Mesodermal cell (in vitro differentiated cells): Measurements from ENCODE around the gene KRT4.

Experiments used
- H3K27ac ChIP-seq: 2 replicates; pipeline ENCODE4 v1.7.0; 2013; ENCODE audit warnings: mild to moderate bottlenecking, low read depth, low read length, moderate library complexity; ENCODE audit not compliant: severe bottlenecking
- H3K36me3 ChIP-seq: 2 replicates; pipeline ENCODE4 v1.7.1; 2013; ENCODE audit warnings: mild to moderate bottlenecking, low read length, moderate library complexity; ENCODE audit not compliant: control insufficient read depth, insufficient read depth
- H3K4me1 ChIP-seq: one replicate; pipeline ENCODE4 v1.7.1; 2013; ENCODE audit warnings: mild to moderate bottlenecking, low read length; ENCODE audit not compliant: insufficient read depth, control insufficient read depth, poor library complexity, severe bottlenecking
- H3K4me3 ChIP-seq: 2 replicates; pipeline ENCODE4 v1.7.0; 2013; ENCODE audit warnings: low read length, control low read depth, mild to moderate bottlenecking; ENCODE audit not compliant: insufficient read depth, poor library complexity, severe bottlenecking; ENCODE audit errors: extremely low read depth
- H3K9me3 ChIP-seq: 2 replicates; pipeline ENCODE4 v1.7.1; 2013; ENCODE audit warnings: mild to moderate bottlenecking, low read length, moderate library complexity; ENCODE audit not compliant: control insufficient read depth
- WGBS, 2 experiments: methylation state at CpG; one replicate each; pipeline ENCODE4 v1.1.5; 2013; ENCODE audit warnings: missing lambda C conversion rate in 2 of 2; ENCODE audit not compliant: insufficient coverage in 2 of 2; 5-methylcytosine and 5-hydroxymethylcytosine counted together

Gene KRT4

GRCh38 chr12:52789637-52790426, 24.1 kb downstream of the KRT4 start:
- no peaks in the 10 kb centered on the region for H3K9me3 ChIP-seq
- H3K4me1 ChIP-seq: no peaks in the 10 kb centered on the region
- H3K4me3 ChIP-seq: no peak overlapping the region
- H3K27ac ChIP-seq: no peak overlapping the region
- H3K36me3 ChIP-seq: no peaks in the 10 kb centered on the region
- WGBS, 2 experiments: 89 to 93% methylated on average over 41 to 48 of the region's 50 CpGs

GRCh38 chr12:52788876-52789636, 24.9 kb downstream of the KRT4 start:
- Histone ChIP-seq H3K4me1 (no peaks in the 10 kb centered on the region), H3K36me3 (no peaks in the 10 kb centered on the region), H3K27ac (no peak overlapping the region), H3K9me3 (no peaks in the 10 kb centered on the region), H3K4me3 (no peak overlapping the region)
- 90 to 93% methylated on average over 7 to 10 of the region's 11 CpGs for WGBS, 2 experiments

- Histone ChIP-seq H3K36me3 (no peaks in the 10 kb centered on the region), H3K27ac (no peak overlapping the region), H3K4me1 (no peaks in the 10 kb centered on the region), H3K4me3 (no peak overlapping the region), H3K9me3 (no peaks in the 10 kb centered on the region)
- WGBS, 2 experiments: 82 to 88% methylated on average over 3 of the region's 6 CpGs
Observed at GRCh38 chr12:52788192-52788875, 25.6 kb downstream of the KRT4 start.

- Histone ChIP-seq H3K36me3 (no peaks in the 10 kb centered on the region), H3K4me3 (no peak overlapping the region), H3K27ac (no peak overlapping the region), H3K4me1 (no peaks in the 10 kb centered on the region), H3K9me3 (no peaks in the 10 kb centered on the region)
- WGBS, 2 experiments: 79 to 83% methylated on average over 5 to 6 of the region's 6 CpGs
Observed at GRCh38 chr12:52787324-52788191, 26.4 kb downstream of the KRT4 start.

- Histone ChIP-seq H3K27ac (no peak overlapping the region), H3K36me3 (no peaks in the 10 kb centered on the region), H3K4me1 (no peaks in the 10 kb centered on the region), H3K9me3 (no peaks in the 10 kb centered on the region), H3K4me3 (no peak overlapping the region)
- 69 to 95% methylated on average over 2 to 3 of the region's 3 CpGs for WGBS, 2 experiments
Observed at GRCh38 chr12:52784909-52785308, 29.0 kb downstream of the KRT4 start.

GRCh38 chr12:52783563-52784316, 30.2 kb downstream of the KRT4 start:
- Histone ChIP-seq H3K36me3 (no peaks in the 10 kb centered on the region), H3K9me3 (no peaks in the 10 kb centered on the region), H3K27ac (no peak overlapping the region), H3K4me1 (no peaks in the 10 kb centered on the region), H3K4me3 (no peak overlapping the region)
- 89 to 98% methylated on average over 4 of the region's 7 CpGs for WGBS, 2 experiments

- Histone ChIP-seq H3K36me3 (no peaks in the 10 kb centered on the region), H3K9me3 (no peaks in the 10 kb centered on the region), H3K27ac (no peak overlapping the region), H3K4me1 (no peaks in the 10 kb centered on the region), H3K4me3 (no peak overlapping the region)
- WGBS, 2 experiments: 86 to 97% methylated on average over 3 of the region's 4 CpGs
Observed at GRCh38 chr12:52782502-52782901, 31.4 kb downstream of the KRT4 start.

GRCh38 chr12:52781399-52782082, 32.4 kb downstream of the KRT4 start:
- no peaks in the 10 kb centered on the region for H3K4me1 ChIP-seq
- no peaks in the 10 kb centered on the region for H3K36me3 ChIP-seq
- no peak overlapping the region for H3K4me3 ChIP-seq
- WGBS, 2 experiments: 100% methylated on average over 2 of the region's 4 CpGs; no CpG with 5 or more reads in 1 of the 2 experiments
- H3K27ac ChIP-seq: no peak overlapping the region
- no peaks in the 10 kb centered on the region for H3K9me3 ChIP-seq

- WGBS, 2 experiments: 92 to 98% methylated on average over 4 to 6 of the region's 6 CpGs
- H3K36me3 ChIP-seq: no peaks in the 10 kb centered on the region
- no peak overlapping the region for H3K27ac ChIP-seq
- no peak overlapping the region for H3K4me3 ChIP-seq
- no peaks in the 10 kb centered on the region for H3K4me1 ChIP-seq
- no peaks in the 10 kb centered on the region for H3K9me3 ChIP-seq
Observed at GRCh38 chr12:52779914-52780313, 34.0 kb downstream of the KRT4 start.
